Endodermal cell (in vitro differentiated cells): ENCODE results near the gene POLRMT. TPM values are rescaled to one million over a fixed set of nuclear protein-coding genes. Genes with fewer than 3 reads are reported as not detected.

Experiments used
- DNase-seq: peaks from one replicate; pipeline ENCODE4 v3.0.0-alpha.2; 2017
- H3K27ac ChIP-seq: 2 replicates; pipeline ENCODE4 v1.5.1; 2013; ENCODE audit warnings: mild to moderate bottlenecking, low read depth, low read length, moderate library complexity
- H3K27me3 ChIP-seq: 2 replicates; pipeline ENCODE4 v1.6.1; 2013; ENCODE audit warnings: mild to moderate bottlenecking, low read length, moderate library complexity; ENCODE audit not compliant: insufficient read depth, control insufficient read depth, poor library complexity, severe bottlenecking
- H3K36me3 ChIP-seq: 2 replicates; pipeline ENCODE4 v1.7.0; 2013; ENCODE audit warnings: mild to moderate bottlenecking, low read length, moderate library complexity; ENCODE audit not compliant: control insufficient read depth, insufficient read depth
- H3K4me1 ChIP-seq: one replicate; pipeline ENCODE4 v1.7.0; 2013; ENCODE audit warnings: low read length; ENCODE audit not compliant: control insufficient read depth, insufficient read depth
- H3K4me3 ChIP-seq: 2 replicates; pipeline ENCODE4 v1.5.1; 2013; ENCODE audit warnings: mild to moderate bottlenecking, low read length, moderate library complexity
- H3K9ac ChIP-seq: 2 replicates; pipeline ENCODE4 v1.6.1; 2013; ENCODE audit warnings: mild to moderate bottlenecking, low read length, moderate library complexity; ENCODE audit not compliant: poor library complexity, severe bottlenecking; ENCODE audit errors: extremely low read depth
- H3K9me3 ChIP-seq: 2 replicates; pipeline ENCODE4 v1.6.1; 2013; ENCODE audit warnings: mild to moderate bottlenecking, low read length, moderate library complexity; ENCODE audit not compliant: control insufficient read depth
- H3K27ac Mint-ChIP-seq: 2 replicates; pipeline ENCODE4 v1.8.0; 2020; ENCODE audit warnings: mixed read lengths
- H3K27me3 Mint-ChIP-seq: 2 replicates; pipeline ENCODE4 v1.8.0; 2021; ENCODE audit warnings: mild to moderate bottlenecking, mixed read lengths; ENCODE audit not compliant: insufficient read depth
- H3K36me3 Mint-ChIP-seq: 2 replicates; pipeline ENCODE4 v1.8.0; 2020; ENCODE audit warnings: low read depth, mixed read lengths
- H3K4me1 Mint-ChIP-seq: 2 replicates; pipeline ENCODE4 v1.8.0; 2020; ENCODE audit warnings: mixed read lengths
- H3K4me3 Mint-ChIP-seq: 2 replicates; pipeline ENCODE4 v1.8.0; 2020; ENCODE audit warnings: mild to moderate bottlenecking, moderate library complexity, mixed read lengths
- H3K9me3 Mint-ChIP-seq: 2 replicates; pipeline ENCODE4 v1.8.0; 2020; ENCODE audit warnings: mild to moderate bottlenecking, mixed read lengths
- CTCF ChIP-seq: fragments of 200-600 bp; sonication (generic); conservative IDR thresholded peaks from 2 replicates; pipeline ENCODE4 v1.5.0; 2021; ENCODE audit warnings: antibody characterized with exemption, mild to moderate bottlenecking
- WGBS, 2 experiments: methylation state at CpG; one replicate each; pipeline versions ENCODE4 v1.1.5 to v1.1.7; 2013; ENCODE audit warnings: missing lambda C conversion rate in 2 of 2, mixed read lengths in 1 of 2; ENCODE audit not compliant: insufficient coverage in 1 of 2, insufficient read length in 1 of 2; 5-methylcytosine and 5-hydroxymethylcytosine counted together
- total RNA-seq, 2 donors: library from RNA; stranded (reverse); fragmentation: NEBNext Ultra II Directional in 1 of 2; extraction: Animal tissue kit (Norgen Biotek cat#: 25700) in 1 of 2; gene quantifications; 2 replicates in 1 of 2; 3 replicates in 1 of 2; pipeline ENCODE4 v1.2.1, GENCODE V29; 2021

The POLRMT gene
- total RNA-seq, 2 donors from 2014 or later, result 76.6 to 86.4 TPM

GRCh38 chr19:590396-590745 is 43.0 kb downstream of the POLRMT start:
- no peaks in the 10 kb centered on the region for H3K4me1 Mint-ChIP-seq
- DNase-seq, result peak; percentile 74
- no peak for TF ChIP-seq CTCF
- peaks cover 49% of the 10 kb centered on the region for H3K27me3 Mint-ChIP-seq
- WGBS, 2 experiments, result 1 to 3% methylated on average over 12 to 50 of the region's 50 CpGs
- no peaks in the 10 kb centered on the region for H3K36me3 ChIP-seq
- no peak overlapping the region for H3K27ac ChIP-seq
- H3K9me3 Mint-ChIP-seq, result no peaks in the 10 kb centered on the region
- no peak overlapping the region for H3K4me3 Mint-ChIP-seq
- no peaks in the 10 kb centered on the region for H3K4me1 ChIP-seq
- H3K27me3 ChIP-seq, result peaks cover 58% of the 10 kb centered on the region
- no peaks in the 10 kb centered on the region for H3K9me3 ChIP-seq
- no peak overlapping the region for H3K4me3 ChIP-seq
- H3K27ac Mint-ChIP-seq, result no peak overlapping the region
- H3K36me3 Mint-ChIP-seq, result no peaks in the 10 kb centered on the region
- H3K9ac ChIP-seq, result no peak overlapping the region

- Mint-ChIP-seq H3K9me3 (no peaks in the 10 kb centered on the region), H3K4me3 (peak within 1 kb of the TSS; percentile 33), H3K4me1 (no peaks in the 10 kb centered on the region), H3K36me3 (no peaks in the 10 kb centered on the region), H3K27ac (no peak within 1 kb of the TSS), H3K27me3 (peaks cover 48% of the 10 kb centered on the region)
- peaks cover 58% of the 10 kb centered on the region for H3K27me3 ChIP-seq
- H3K4me3 ChIP-seq, result no peak within 1 kb of the TSS
- no peaks in the 10 kb centered on the region for H3K4me1 ChIP-seq
- no peak for TF ChIP-seq CTCF
- H3K36me3 ChIP-seq, result no peaks in the 10 kb centered on the region
- no peak within 1 kb of the TSS for H3K9ac ChIP-seq
- H3K9me3 ChIP-seq, result no peaks in the 10 kb centered on the region
- DNase-seq, result no peak
- 0% methylated on average over 5 to 92 of the region's 132 CpGs for WGBS, 2 experiments
- no peak within 1 kb of the TSS for H3K27ac ChIP-seq
Measured at GRCh38 chr19:589693-590395, 43.5 kb downstream of the POLRMT start, which contains the start of gene HCN2. HCN2 (plus strand) TSS chr19:589881; CDS start chr19:589946, 65 bp downstream.

- Histone ChIP-seq H3K9me3 (no peaks in the 10 kb centered on the region), H3K4me3 (no peak overlapping the region), H3K4me1 (no peaks in the 10 kb centered on the region), H3K27me3 (peaks cover 52% of the 10 kb centered on the region), H3K27ac (no peak overlapping the region), H3K9ac (no peak overlapping the region), H3K36me3 (no peaks in the 10 kb centered on the region)
- H3K36me3 Mint-ChIP-seq, result no peaks in the 10 kb centered on the region
- peaks cover 48% of the 10 kb centered on the region for H3K27me3 Mint-ChIP-seq
- DNase-seq, result peak; percentile 73
- H3K4me1 Mint-ChIP-seq, result peaks cover under 1% of the 10 kb centered on the region
- no peaks in the 10 kb centered on the region for H3K9me3 Mint-ChIP-seq
- peak overlapping the region; percentile 33 for H3K4me3 Mint-ChIP-seq
- 23 to 29% methylated on average over 25 to 53 of the region's 54 CpGs for WGBS, 2 experiments
- H3K27ac Mint-ChIP-seq, result no peak overlapping the region
- TF ChIP-seq CTCF, result no peak
Measured at GRCh38 chr19:588741-589692, 44.3 kb downstream of the POLRMT start.
